Body of pancreas (tissue), 4 donors: Measurements from ENCODE around the gene DRD4.

Source experiments
- CTCF ChIP-seq, 7 experiments: fragments of 450-650 bp in 4 of 7; fragments of 200-600 bp in 3 of 7; sonication (generic) in 3 of 7; IDR thresholded peaks; one replicate each; pipeline ENCODE4 v1.5.1; 2016 to 2019; ENCODE audit warnings: antibody characterized with exemption in 7 of 7
- POLR2A ChIP-seq, 3 donors: fragments of 450-650 bp; IDR thresholded peaks; one replicate each; pipeline ENCODE4 v1.6.1; 2016; ENCODE audit warnings: antibody characterized with exemption in 3 of 3, mild to moderate bottlenecking in 2 of 3

GRCh38 chr11:638631-639331 lies 1.7 kb downstream of the DRD4 start:
- TF ChIP-seq CTCF (IDR thresholded peaks at IDR 0.05): no peak
- TF ChIP-seq POLR2A (IDR thresholded peaks at IDR 0.05): no peak
